H1 (cell line): ENCODE results near the gene ZNF407. TPM values are rescaled to one million over a fixed set of nuclear protein-coding genes. Genes with fewer than 3 reads are reported as not detected.

Source experiments
- CHD7 ChIP-seq: fragments of 300-600 bp; sonication (generic); IDR thresholded peaks from 2 replicates; pipeline ENCODE4 v1.7.1; 2012; ENCODE audit warnings: low read length, moderate library complexity, mild to moderate bottlenecking, inconsistent platforms; ENCODE audit not compliant: insufficient replicate concordance
- CREB1 ChIP-seq: IDR thresholded peaks from 2 replicates; pipeline ENCODE4 v1.6.1; 2012; ENCODE audit warnings: inconsistent platforms
- GABPA ChIP-seq: IDR thresholded peaks from 2 replicates; pipeline ENCODE4 v1.6.1; 2011; ENCODE audit warnings: mild to moderate bottlenecking, low read length, moderate library complexity, borderline replicate concordance; ENCODE audit not compliant: insufficient read depth
- MAX ChIP-seq: IDR thresholded peaks from 2 replicates; pipeline ENCODE4 v1.6.1; 2012; ENCODE audit warnings: inconsistent platforms
- RBBP5 ChIP-seq: IDR thresholded peaks from 2 replicates; pipeline ENCODE4 v1.7.1; 2012; ENCODE audit warnings: low read depth, mild to moderate bottlenecking, inconsistent platforms, low read length, moderate library complexity, borderline replicate concordance
- RNF2 ChIP-seq: fragments of 200-900, 300-1000 bp; sonication (generic); IDR thresholded peaks from 2 replicates; pipeline ENCODE4 v1.7.1; 2016; ENCODE audit warnings: borderline replicate concordance, low read depth, mild to moderate bottlenecking, antibody characterized with exemption, low read length; ENCODE audit not compliant: poor library complexity, severe bottlenecking; ENCODE audit errors: missing control alignments
- SIN3A ChIP-seq, 2 experiments: IDR thresholded peaks in 1 of 2; conservative IDR thresholded peaks in 1 of 2; 2 replicates each; pipeline ENCODE4 v1.6.1; 2011 to 2012; ENCODE audit warnings: low read length in 2 of 2, improper control_type of control experiment in 1 of 2, low read depth in 1 of 2, mild to moderate bottlenecking in 1 of 2
- SP2 ChIP-seq: IDR thresholded peaks from 2 replicates; pipeline ENCODE4 v1.6.1; 2012; ENCODE audit warnings: mild to moderate bottlenecking, low read length, inconsistent platforms
- SRF ChIP-seq: IDR thresholded peaks from 2 replicates; pipeline ENCODE4 v1.6.1; 2011; ENCODE audit warnings: mild to moderate bottlenecking, low read depth, low read length, moderate library complexity
- TAF1 ChIP-seq: IDR thresholded peaks from 2 replicates; pipeline ENCODE4 v1.6.1; 2011; ENCODE audit warnings: mild to moderate bottlenecking, low read depth, low read length
- TCF12 ChIP-seq: IDR thresholded peaks from 2 replicates; pipeline ENCODE4 v1.6.1; 2011; ENCODE audit warnings: low read depth, mild to moderate bottlenecking, low read length
- YY1 ChIP-seq: IDR thresholded peaks from 2 replicates; pipeline ENCODE4 v1.6.1; 2011; ENCODE audit warnings: low read depth, mild to moderate bottlenecking, low read length
- polyA plus RNA-seq, 7 experiments: library from polyadenylated mRNA; depleted of rRNA in 3 of 7; stranded (reverse) in 5 of 7; unstranded in 2 of 7; fragments of >200 nt in 5 of 7; fragments of 200-250 nt in 2 of 7; gene quantifications; 1 replicate in 5 of 7; 2 replicates in 1 of 7; 4 replicates in 1 of 7; pipeline versions ENCODE4 v1.2.1 to v1.2.3, GENCODE V29; 2011 to 2013; ENCODE audit warnings: missing spikeins in 2 of 7, mixed read lengths in 2 of 7
- total RNA-seq: library from RNA; stranded (reverse); fragmentation: NEBNext Ultra II Directional; extraction: Animal tissue kit (Norgen Biotek cat#: 25700); gene quantifications from 2 replicates; pipeline ENCODE4 v1.2.1, GENCODE V29; 2021

The ZNF407 gene
- total and polyA plus RNA-seq, 2 of the 8 experiments (the other 6 are each of a cell fraction or from before 2014, with no cell fraction given), result 1.5 to 6.8 TPM

GRCh38 chr18:75088021-75088506 is 490.4 kb downstream of the ZNF407 start (continued):
- TF ChIP-seq CHD7 (no peak), MAX (no peak), SP2 (no peak), TAF1 (no peak), RBBP5 (no peak), SIN3A (conservative IDR thresholded peaks at IDR 0.05 in 1 of 2, IDR thresholded peaks at IDR 0.05 in 1 of 2; ENCODE audit: low read depth in 1 of 2, low read length in 2 of 2) (no peak), TCF12 (no peak), RNF2 (no peak), SRF (no peak), GABPA (no peak), CREB1 (no peak), YY1 (no peak)
